Mesodermal cell (in vitro differentiated cells): ENCODE data around the gene TMEM164.

ENCODE experiments used
- H3K27ac ChIP-seq: 2 replicates; pipeline ENCODE4 v1.7.0; 2013; ENCODE audit warnings: mild to moderate bottlenecking, low read depth, low read length, moderate library complexity; ENCODE audit not compliant: severe bottlenecking
- H3K36me3 ChIP-seq: 2 replicates; pipeline ENCODE4 v1.7.1; 2013; ENCODE audit warnings: mild to moderate bottlenecking, low read length, moderate library complexity; ENCODE audit not compliant: control insufficient read depth, insufficient read depth
- H3K4me1 ChIP-seq: one replicate; pipeline ENCODE4 v1.7.1; 2013; ENCODE audit warnings: mild to moderate bottlenecking, low read length; ENCODE audit not compliant: insufficient read depth, control insufficient read depth, poor library complexity, severe bottlenecking
- H3K4me3 ChIP-seq: 2 replicates; pipeline ENCODE4 v1.7.0; 2013; ENCODE audit warnings: low read length, control low read depth, mild to moderate bottlenecking; ENCODE audit not compliant: insufficient read depth, poor library complexity, severe bottlenecking; ENCODE audit errors: extremely low read depth
- H3K9me3 ChIP-seq: 2 replicates; pipeline ENCODE4 v1.7.1; 2013; ENCODE audit warnings: mild to moderate bottlenecking, low read length, moderate library complexity; ENCODE audit not compliant: control insufficient read depth
- WGBS, 2 experiments: methylation state at CpG; one replicate each; pipeline ENCODE4 v1.1.5; 2013; ENCODE audit warnings: missing lambda C conversion rate in 2 of 2; ENCODE audit not compliant: insufficient coverage in 2 of 2; 5-methylcytosine and 5-hydroxymethylcytosine counted together

Gene TMEM164

DNA sequence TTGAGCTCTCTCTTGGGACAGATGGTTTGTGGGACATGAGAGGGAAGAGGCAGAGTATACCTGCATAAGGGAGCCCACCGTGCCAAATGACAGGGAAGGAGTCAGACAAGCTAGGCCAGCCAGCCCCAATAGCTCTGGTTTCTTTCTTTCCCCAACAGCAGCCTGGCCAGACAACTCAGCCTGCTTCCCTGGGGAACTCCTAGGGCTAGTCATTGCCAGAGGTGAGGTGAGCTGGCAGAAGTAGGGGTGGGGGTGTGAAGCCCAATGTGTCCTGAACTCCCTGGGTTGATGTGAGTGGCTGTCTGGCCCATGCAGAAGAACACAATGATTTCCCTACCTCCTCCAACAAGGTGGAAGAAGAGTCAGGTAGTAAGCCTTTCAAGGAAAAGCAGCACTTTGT is 179.4 kb downstream of the TMEM164 start:
- peaks cover 9% of the 10 kb centered on the region for H3K4me1 ChIP-seq
- H3K9me3 ChIP-seq = no peaks in the 10 kb centered on the region
- WGBS, 2 experiments = 100% methylated on average over 1 of the region's 1 CpG; no CpG with 5 or more reads in 1 of the 2 experiments
- H3K27ac ChIP-seq = no peak overlapping the region
- no peak overlapping the region for H3K4me3 ChIP-seq
- H3K36me3 ChIP-seq = no peaks in the 10 kb centered on the region

DNA sequence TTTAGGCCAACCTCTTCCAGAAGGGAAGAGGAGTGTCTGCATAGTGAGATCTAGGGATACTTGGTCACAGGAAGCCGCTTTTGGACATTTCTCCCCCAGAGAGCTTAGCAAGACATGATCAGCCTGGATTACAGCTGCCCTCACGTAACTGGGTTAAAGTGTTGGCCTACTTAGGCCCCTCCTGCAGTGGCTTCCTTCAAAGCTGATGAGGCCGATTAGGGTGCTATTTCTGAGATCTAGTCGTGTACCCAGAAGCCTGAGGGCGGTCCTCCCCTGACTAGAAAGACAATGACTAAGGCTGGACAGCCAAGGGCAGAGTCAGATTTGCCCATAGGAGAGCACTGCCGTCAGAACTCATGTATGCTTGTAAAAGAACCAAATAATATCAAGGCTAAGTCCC is 180.0 kb downstream of the TMEM164 start:
- H3K4me3 ChIP-seq = no peak overlapping the region
- no peak overlapping the region for H3K27ac ChIP-seq
- WGBS, 2 experiments = 98 to 100% methylated on average over 3 to 5 of the region's 6 CpGs
- no peaks in the 10 kb centered on the region for H3K36me3 ChIP-seq
- peaks cover 9% of the 10 kb centered on the region for H3K4me1 ChIP-seq
- no peaks in the 10 kb centered on the region for H3K9me3 ChIP-seq

DNA sequence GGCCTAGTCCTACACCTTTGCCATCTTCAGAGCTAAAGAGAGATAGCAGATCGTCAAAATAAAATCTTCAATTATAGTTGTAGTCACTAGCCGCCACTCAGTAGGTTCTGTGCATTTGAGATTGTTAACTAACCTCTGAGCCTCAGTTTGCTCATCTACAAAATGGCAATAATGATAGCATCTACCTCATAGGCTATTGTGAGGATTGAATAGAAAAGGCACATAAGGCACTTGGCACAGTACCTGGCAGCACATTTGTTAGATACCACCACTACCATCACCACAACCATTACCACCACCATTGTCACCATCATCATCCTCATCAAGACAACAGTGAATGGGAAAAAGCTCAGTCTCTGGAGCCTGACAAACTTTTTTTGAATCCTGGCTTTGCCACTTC is 180.4 kb downstream of the TMEM164 start:
- H3K27ac ChIP-seq = no peak overlapping the region
- peaks cover 9% of the 10 kb centered on the region for H3K4me1 ChIP-seq
- no CpG with 5 or more reads among the region's 2 CpGs for WGBS, 2 experiments
- no peaks in the 10 kb centered on the region for H3K9me3 ChIP-seq
- no peak overlapping the region for H3K4me3 ChIP-seq
- H3K36me3 ChIP-seq = no peaks in the 10 kb centered on the region

DNA sequence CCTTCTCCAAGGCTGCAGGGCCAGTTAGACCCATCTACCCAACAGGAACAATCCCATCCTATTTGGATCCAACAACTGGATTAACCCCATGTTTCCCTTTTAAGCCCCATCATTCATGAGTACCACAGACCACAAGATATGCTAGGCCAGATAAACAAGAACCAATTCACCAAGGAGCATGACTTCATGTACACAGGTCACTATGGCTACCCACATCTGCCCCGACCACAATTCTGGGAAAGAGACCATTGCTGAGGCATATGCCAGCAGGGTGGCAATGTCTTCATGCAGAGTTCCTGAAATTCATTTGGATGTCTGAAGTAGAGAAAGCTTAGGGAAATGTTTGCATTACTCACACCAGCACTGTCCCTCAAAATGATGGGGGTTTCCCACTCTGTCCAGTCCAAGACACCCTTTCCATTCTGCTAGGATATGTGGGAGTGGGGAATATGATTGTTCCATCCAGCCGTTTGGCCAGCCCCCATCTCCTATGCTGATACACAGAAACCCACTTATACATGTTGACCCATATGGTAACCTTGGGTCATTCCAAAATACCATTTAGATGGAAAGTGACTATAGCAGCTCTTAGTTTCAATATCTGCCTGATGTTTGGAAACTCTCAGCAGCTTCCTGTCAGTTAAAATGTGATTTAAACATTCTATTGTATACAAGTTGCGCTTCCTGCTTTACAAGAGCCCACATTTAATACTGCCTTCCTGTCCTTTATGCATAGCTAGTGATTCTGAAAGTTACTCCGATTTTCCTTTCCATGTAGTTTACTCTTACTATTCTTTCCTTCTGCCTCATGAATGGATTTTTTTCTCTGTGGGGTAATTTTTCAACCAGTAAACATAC is 186.0 kb downstream of the TMEM164 start:
- WGBS, 2 experiments = no CpG with 5 or more reads among the region's 4 CpGs
- Histone ChIP-seq H3K4me1 (no peaks in the 10 kb centered on the region), H3K9me3 (no peaks in the 10 kb centered on the region), H3K36me3 (peaks cover 3% of the 10 kb centered on the region), H3K4me3 (no peak overlapping the region), H3K27ac (no peak overlapping the region)

DNA sequence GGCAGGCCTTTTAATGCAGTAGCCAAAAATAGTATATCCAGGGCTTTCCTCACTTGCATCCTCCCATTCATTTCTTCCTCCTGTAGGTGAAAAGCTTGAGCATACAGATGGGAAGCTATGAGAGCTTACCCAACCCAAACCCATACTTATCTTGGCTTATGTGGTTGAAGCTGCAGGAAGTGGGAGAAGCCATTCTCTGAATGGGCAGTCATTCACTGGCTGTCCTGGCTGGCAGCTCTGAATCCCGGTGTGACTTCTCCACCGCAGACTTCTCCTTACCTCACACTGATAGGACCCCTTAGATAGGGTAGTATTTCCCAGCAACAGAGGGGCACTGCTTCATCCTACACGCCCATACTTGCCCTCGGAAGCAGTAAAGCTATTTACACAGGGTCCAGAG is 189.6 kb downstream of the TMEM164 start:
- no peaks in the 10 kb centered on the region for H3K4me1 ChIP-seq
- no CpG with 5 or more reads among the region's 4 CpGs for WGBS, 2 experiments
- peaks cover 3% of the 10 kb centered on the region for H3K36me3 ChIP-seq
- no peaks in the 10 kb centered on the region for H3K9me3 ChIP-seq
- H3K27ac ChIP-seq = no peak overlapping the region
- no peak overlapping the region for H3K4me3 ChIP-seq

DNA sequence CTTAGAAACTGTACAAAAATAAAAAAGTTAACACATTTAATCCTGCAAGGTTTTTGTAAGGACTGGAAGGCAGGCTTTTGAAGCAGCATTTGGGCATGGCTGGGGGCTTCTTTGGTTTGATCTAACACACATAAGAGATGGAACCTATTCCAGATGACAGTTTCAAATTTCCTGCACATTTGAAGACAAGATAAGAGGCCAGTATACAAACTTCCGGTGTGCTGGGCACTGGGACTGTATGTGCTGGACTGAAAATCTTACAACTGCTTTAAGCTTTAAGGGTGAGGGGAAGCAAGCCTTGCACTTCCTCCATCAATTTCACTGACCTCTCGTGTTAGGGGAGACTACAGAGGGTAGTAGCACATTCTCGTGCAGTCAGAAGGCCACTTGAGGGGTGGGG is 192.1 kb downstream of the TMEM164 start:
- Histone ChIP-seq H3K27ac (no peak overlapping the region), H3K9me3 (no peaks in the 10 kb centered on the region), H3K36me3 (peaks cover 7% of the 10 kb centered on the region), H3K4me1 (no peaks in the 10 kb centered on the region), H3K4me3 (no peak overlapping the region)
- no CpG with 5 or more reads among the region's 3 CpGs for WGBS, 2 experiments

DNA sequence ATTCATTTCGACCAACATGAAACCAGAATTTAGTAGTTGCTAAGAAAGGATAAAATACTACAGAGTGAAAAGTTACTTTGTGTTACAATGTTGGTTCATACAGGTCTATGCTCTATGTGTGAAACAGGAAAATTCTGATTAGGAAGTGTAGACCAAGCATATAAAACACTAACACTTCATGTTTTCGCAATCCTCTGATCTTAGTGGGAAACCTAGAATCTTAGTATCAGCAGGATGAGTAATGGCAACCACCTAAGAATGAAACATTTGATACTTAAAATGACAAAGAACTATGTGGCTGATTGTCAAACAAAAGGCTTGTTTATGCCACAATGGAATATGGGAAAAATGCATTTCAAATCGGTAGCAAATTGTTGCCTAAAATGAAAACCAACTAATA is 198.9 kb downstream of the TMEM164 start:
- no peak overlapping the region for H3K27ac ChIP-seq
- H3K4me1 ChIP-seq = no peaks in the 10 kb centered on the region
- H3K4me3 ChIP-seq = no peak overlapping the region
- WGBS, 2 experiments = no CpG with 5 or more reads among the region's 3 CpGs
- H3K36me3 ChIP-seq = peaks cover 3% of the 10 kb centered on the region
- no peaks in the 10 kb centered on the region for H3K9me3 ChIP-seq

DNA sequence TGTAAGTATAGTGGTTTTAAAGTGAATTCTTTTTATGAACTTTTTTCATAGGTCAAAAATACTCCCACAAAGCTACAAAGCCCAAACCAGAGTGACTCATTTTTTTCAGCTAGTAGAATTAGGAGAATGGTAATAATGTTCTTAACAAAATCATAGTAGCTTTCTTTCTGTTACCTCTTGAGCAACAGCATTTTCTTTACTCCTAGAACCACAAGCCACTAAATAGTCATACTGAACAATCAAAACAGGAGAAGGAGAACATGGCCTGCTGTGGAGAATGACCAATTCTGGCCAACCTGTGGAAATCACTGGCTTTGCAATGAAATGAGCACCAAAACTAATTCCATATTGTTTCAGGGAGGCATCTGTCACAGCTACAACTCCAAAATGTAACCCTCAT is 202.1 kb downstream of the TMEM164 start:
- Histone ChIP-seq H3K27ac (no peak overlapping the region), H3K9me3 (no peaks in the 10 kb centered on the region), H3K4me3 (no peak overlapping the region), H3K4me1 (peaks cover 9% of the 10 kb centered on the region), H3K36me3 (no peaks in the 10 kb centered on the region)

DNA sequence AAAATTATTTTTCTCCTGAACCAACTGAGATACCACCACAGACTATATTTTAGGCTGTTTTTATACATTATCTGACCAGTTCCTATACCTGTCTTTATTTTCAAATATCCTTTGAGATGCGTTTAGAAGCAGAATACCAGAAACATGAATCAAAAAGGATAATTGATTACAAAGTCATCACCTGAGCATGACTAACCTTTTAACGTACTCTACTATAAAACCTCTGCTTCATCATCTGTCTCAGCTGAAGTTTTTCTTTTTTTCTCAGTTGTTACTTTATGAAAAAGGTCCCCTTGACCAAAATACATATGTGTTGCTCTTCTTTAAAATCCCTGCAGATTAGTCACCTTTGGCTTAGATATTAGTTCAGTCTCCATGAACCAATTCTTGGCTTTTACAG is 205.2 kb downstream of the TMEM164 start:
- Histone ChIP-seq H3K27ac (no peak overlapping the region), H3K4me1 (peaks cover 17% of the 10 kb centered on the region), H3K4me3 (no peak overlapping the region), H3K36me3 (no peaks in the 10 kb centered on the region), H3K9me3 (no peaks in the 10 kb centered on the region)
- 83% methylated on average over 1 of the region's 2 CpGs; no CpG with 5 or more reads in 1 of the 2 experiments for WGBS, 2 experiments

DNA sequence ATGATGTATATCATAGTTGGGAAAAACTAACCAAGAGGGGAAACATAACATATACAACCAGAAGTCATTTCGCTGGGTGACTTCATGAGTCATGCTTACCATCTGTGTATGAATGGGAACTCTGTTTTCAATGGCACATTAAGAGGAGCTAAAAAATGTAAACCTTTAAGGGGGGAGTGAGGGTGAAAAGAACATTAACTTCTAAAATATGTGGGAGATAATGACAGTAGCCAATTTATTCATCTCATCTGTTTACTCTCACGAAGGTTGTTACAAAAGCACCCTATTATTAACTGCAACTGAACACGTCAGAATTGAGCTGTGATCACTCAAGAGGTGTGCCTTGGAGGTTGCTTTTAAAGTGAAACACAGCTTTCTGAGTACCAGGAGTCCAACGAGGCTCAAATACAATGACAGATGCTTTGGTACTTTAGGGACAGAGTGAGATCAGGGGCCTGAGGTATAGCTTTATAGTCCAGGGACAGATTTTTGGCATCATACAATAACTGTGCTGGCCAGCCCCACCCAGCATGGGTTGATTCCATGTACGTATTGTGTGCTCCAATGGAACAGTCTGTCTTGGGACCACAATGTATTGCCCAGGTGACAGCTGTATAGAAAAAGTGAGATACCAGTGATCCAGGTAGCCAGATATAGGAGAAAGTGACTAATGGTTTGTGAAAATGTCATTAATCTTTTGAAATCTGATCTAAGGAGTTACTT is 207.7 kb downstream of the TMEM164 start:
- H3K4me3 ChIP-seq = no peak overlapping the region
- no peaks in the 10 kb centered on the region for H3K9me3 ChIP-seq
- peaks cover 17% of the 10 kb centered on the region for H3K4me1 ChIP-seq
- 80 to 84% methylated on average over 1 to 2 of the region's 5 CpGs for WGBS, 2 experiments
- peak overlapping the region; percentile 69 for H3K27ac ChIP-seq
- H3K36me3 ChIP-seq = no peaks in the 10 kb centered on the region

DNA sequence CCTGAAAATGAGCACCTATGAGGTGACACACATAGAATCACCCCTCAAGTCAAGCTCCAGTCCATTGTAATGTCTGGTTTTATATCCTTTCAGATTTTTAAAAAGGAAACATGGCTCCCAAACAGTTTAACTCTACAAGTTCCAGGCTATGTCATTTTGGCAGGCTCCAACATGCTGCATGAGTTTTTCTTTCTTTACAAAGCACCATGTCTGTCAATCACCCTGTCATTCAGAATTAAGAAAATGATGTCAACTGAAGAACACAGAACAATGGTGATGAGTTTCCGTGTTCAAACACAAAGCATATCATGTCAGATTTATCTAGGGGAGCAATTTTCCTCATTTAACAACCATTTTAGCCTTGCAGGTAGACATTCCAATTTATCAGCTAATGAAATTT is 208.4 kb downstream of the TMEM164 start:
- Histone ChIP-seq H3K27ac (no peak overlapping the region), H3K36me3 (no peaks in the 10 kb centered on the region), H3K4me3 (no peak overlapping the region), H3K9me3 (no peaks in the 10 kb centered on the region), H3K4me1 (peaks cover 17% of the 10 kb centered on the region)
- no CpG with 5 or more reads among the region's 1 CpG for WGBS, 2 experiments
